HepG2 (cell line): ENCODE data around the gene GAS2L2. TPM values are rescaled to one million over a fixed set of nuclear protein-coding genes. Genes with fewer than 3 reads are reported as not detected.
A peak's percentile ranks its signal among the peaks of the same experiment; 100 is the strongest.

Source experiments
- ATF7-NPFF ChIP-seq: sonication (generic); formaldehyde crosslinking; IDR thresholded peaks from 2 replicates; pipeline ENCODE4 v1.8.1; 2023; ENCODE audit warnings: mild to moderate bottlenecking, low read depth, missing genetic modification reagents, moderate library complexity
- CEBPB ChIP-seq: IDR thresholded peaks from 2 replicates; pipeline ENCODE4 v1.6.1; 2011; ENCODE audit warnings: low read depth, low read length, improper control_type of control experiment, borderline replicate concordance
- HOXD1 ChIP-seq: sonication (generic); formaldehyde crosslinking; IDR thresholded peaks from 2 replicates; pipeline ENCODE4 v1.5.0; 2020; ENCODE audit warnings: missing genetic modification reagents
- IKZF1 ChIP-seq: fragments of 450-650 bp; IDR thresholded peaks from 2 replicates; pipeline ENCODE4 v1.7.1; 2016
- KAT8 ChIP-seq: IDR thresholded peaks from 2 replicates; pipeline ENCODE4 v1.6.1; 2016; ENCODE audit warnings: missing genetic modification reagents, missing compliant biosample characterization
- NFKB2 ChIP-seq: sonication (generic); formaldehyde crosslinking; IDR thresholded peaks from 2 replicates; pipeline ENCODE4 v1.4.0; 2020; ENCODE audit warnings: missing genetic modification reagents, borderline replicate concordance
- PHF5A ChIP-seq: IDR thresholded peaks from one replicate; pipeline ENCODE4 v1.6.1; 2018; ENCODE audit warnings: low read depth, missing genetic modification reagents; ENCODE audit not compliant: unreplicated experiment
- SETDB1 ChIP-seq: sonication (generic); formaldehyde crosslinking; IDR thresholded peaks from 2 replicates; pipeline ENCODE4 v1.5.1; 2020; ENCODE audit warnings: missing genetic modification reagents, mild to moderate bottlenecking, borderline replicate concordance
- ZBTB20 ChIP-seq: sonication (generic); formaldehyde crosslinking; IDR thresholded peaks from 2 replicates; pipeline ENCODE4 v1.8.1; 2023; ENCODE audit warnings: missing genetic modification reagents, low read depth, mild to moderate bottlenecking, borderline replicate concordance
- ZFY ChIP-seq: sonication (generic); formaldehyde crosslinking; IDR thresholded peaks from 2 replicates; pipeline ENCODE4 v1.4.0; 2020; ENCODE audit warnings: missing genetic modification reagents
- ZNF292 ChIP-seq: sonication (generic); formaldehyde crosslinking; IDR thresholded peaks from 2 replicates; pipeline ENCODE4 v1.8.1; 2022; ENCODE audit warnings: mild to moderate bottlenecking, low read depth, missing genetic modification reagents, borderline replicate concordance
- ZNF441 ChIP-seq: sonication (generic); formaldehyde crosslinking; IDR thresholded peaks from 2 replicates; pipeline ENCODE4 v1.7.0; 2021; ENCODE audit warnings: missing genetic modification reagents, borderline replicate concordance
- ZNF703 ChIP-seq: sonication (generic); formaldehyde crosslinking; IDR thresholded peaks from 2 replicates; pipeline ENCODE4 v1.5.1; 2020; ENCODE audit warnings: missing genetic modification reagents, mild to moderate bottlenecking, moderate library complexity, borderline replicate concordance
- ZNF891 ChIP-seq: sonication (generic); formaldehyde crosslinking; IDR thresholded peaks from 2 replicates; pipeline ENCODE4 v1.5.0; 2020; ENCODE audit warnings: mild to moderate bottlenecking, missing genetic modification reagents
- ZSCAN25 ChIP-seq: sonication (generic); formaldehyde crosslinking; IDR thresholded peaks from 2 replicates; pipeline ENCODE4 v1.8.0; 2022; ENCODE audit warnings: mild to moderate bottlenecking, missing genetic modification reagents
- polyA plus RNA-seq, 8 experiments: library from polyadenylated mRNA; depleted of rRNA in 3 of 8; stranded (reverse) in 7 of 8; unstranded in 1 of 8; fragments of >200 nt; fragmentation: Illumina TruSeq in 4 of 8; extraction: Trizol in 4 of 8; gene quantifications; 2 replicates each; pipeline versions ENCODE4 v1.2.1 to v1.2.3, GENCODE V29; 2011 to 2016; ENCODE audit warnings: low read depth in 4 of 8, missing spikeins in 1 of 8, mixed read lengths in 1 of 8; ENCODE audit not compliant: insufficient read depth in 1 of 8
- total RNA-seq, 5 experiments: library from RNA; depleted of rRNA; stranded (reverse); fragments of >200 nt; fragmentation: Illumina TruSeq; extraction: Trizol; gene quantifications; 2 replicates each; pipeline ENCODE4 v1.2.3, GENCODE V29; 2016; ENCODE audit warnings: low read depth in 1 of 5
- TF ChIP-seq, protein P1 (sequence below): sonication (generic); formaldehyde crosslinking; IDR thresholded peaks from 2 replicates; pipeline ENCODE4 v1.8.1; 2022; ENCODE audit warnings: low read depth, mild to moderate bottlenecking, missing genetic modification reagents
- TF ChIP-seq, protein P2 (sequence below): sonication (generic); formaldehyde crosslinking; IDR thresholded peaks from 2 replicates; pipeline ENCODE4 v1.9.0; 2021; ENCODE audit warnings: missing genetic modification reagents, borderline replicate concordance
- TF ChIP-seq, protein P3 (sequence below): conservative IDR thresholded peaks from 2 replicates; pipeline ENCODE4 v1.6.1; 2018; ENCODE audit warnings: missing genetic modification reagents
- TF ChIP-seq, protein P4 (sequence below): sonication (generic); formaldehyde crosslinking; IDR thresholded peaks from 2 replicates; pipeline ENCODE4 v1.8.0; 2022; ENCODE audit warnings: mild to moderate bottlenecking, missing genetic modification reagents; ENCODE audit not compliant: insufficient replicate concordance
- TF ChIP-seq, protein P5 (sequence below): sonication (generic); formaldehyde crosslinking; IDR thresholded peaks from 2 replicates; pipeline ENCODE4 v1.8.1; 2023; ENCODE audit warnings: mild to moderate bottlenecking, missing genetic modification reagents

The GAS2L2 gene
- total and polyA plus RNA-seq, 2 of the 13 experiments (the other 11 are each of a cell fraction or from before 2014, with no cell fraction given) = not detected

DNA sequence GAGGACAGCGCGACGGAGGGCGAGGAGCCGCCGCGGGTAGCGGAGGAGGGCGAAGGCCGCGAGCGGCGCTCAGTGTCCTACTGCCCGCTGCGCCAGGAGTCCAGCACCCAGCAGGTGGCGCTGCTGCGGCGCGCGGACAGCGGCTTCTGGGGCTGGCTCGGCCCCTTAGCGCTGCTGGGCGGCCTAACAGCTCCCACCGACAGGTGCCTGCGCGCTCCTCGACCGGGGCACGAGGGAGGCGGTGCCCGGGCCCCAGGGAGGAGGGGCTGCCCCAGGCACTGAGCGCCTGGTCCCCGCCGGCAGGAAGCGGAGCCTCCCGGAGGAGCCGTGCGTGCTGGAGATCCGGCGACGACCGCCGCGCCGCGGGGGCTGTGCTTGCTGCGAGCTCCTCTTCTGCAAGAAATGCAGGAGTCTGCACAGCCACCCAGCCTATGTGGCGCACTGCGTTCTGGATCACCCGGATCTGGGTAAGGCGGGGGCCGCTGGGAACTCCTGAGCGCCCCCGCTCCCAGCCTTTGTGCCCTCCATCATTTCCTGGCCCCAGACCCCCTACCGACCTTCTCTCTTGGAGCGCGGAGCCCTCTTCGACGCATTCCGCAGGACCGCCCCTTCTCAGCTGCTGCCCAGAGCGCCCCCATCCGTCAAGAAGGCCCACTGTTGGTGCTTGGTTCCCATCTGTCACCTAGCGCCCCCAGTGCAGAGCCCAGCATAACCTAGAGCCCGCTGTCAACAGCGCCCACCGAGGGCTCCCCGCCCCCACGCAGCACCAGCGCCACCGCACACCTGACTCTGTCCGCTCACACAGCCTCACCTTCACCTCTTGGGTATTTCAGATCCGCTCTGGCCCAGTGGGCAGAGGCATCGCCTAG lies 11.3 kb upstream of the GAS2L2 start (continued):
- TF ChIP-seq CEBPB (no peak), NFKB2 (CRISPR knock-in tag) (peak; percentile 85), ZNF703 (CRISPR knock-in tag) (no peak), SETDB1 (no peak), PHF5A (no peak), HOXD1 (CRISPR knock-in tag) (peak; percentile 77), ZFY (CRISPR knock-in tag) (peak; percentile 88), ZNF292 (CRISPR knock-in tag) (no peak), IKZF1 (no peak), KAT8 (CRISPR knock-in tag) (peak; percentile 38; the same call in 1 of the 2 replicates), ZBTB20 (CRISPR knock-in tag) (no peak), ZSCAN25 (CRISPR knock-in tag) (no peak), ZNF891 (peak; percentile 57; the same call in 1 of the 2 replicates), ZNF441 (CRISPR knock-in tag) (peak; percentile 62), ATF7-NPFF (CRISPR knock-in tag) (0 out of 2 replicates have a peak, but pooled peaks have one; percentile 41)
- TF ChIP-seq, protein P1, sequence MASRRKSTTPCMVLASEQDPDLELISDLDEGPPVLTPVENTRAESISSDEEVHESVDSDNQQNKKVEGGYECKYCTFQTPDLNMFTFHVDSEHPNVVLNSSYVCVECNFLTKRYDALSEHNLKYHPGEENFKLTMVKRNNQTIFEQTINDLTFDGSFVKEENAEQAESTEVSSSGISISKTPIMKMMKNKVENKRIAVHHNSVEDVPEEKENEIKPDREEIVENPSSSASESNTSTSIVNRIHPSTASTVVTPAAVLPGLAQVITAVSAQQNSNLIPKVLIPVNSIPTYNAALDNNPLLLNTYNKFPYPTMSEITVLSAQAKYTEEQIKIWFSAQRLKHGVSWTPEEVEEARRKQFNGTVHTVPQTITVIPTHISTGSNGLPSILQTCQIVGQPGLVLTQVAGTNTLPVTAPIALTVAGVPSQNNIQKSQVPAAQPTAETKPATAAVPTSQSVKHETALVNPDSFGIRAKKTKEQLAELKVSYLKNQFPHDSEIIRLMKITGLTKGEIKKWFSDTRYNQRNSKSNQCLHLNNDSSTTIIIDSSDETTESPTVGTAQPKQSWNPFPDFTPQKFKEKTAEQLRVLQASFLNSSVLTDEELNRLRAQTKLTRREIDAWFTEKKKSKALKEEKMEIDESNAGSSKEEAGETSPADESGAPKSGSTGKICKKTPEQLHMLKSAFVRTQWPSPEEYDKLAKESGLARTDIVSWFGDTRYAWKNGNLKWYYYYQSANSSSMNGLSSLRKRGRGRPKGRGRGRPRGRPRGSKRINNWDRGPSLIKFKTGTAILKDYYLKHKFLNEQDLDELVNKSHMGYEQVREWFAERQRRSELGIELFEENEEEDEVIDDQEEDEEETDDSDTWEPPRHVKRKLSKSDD (CRISPR knock-in tag) = peak; percentile 90; the same call in 1 of the 2 replicates
- TF ChIP-seq, protein P2, sequence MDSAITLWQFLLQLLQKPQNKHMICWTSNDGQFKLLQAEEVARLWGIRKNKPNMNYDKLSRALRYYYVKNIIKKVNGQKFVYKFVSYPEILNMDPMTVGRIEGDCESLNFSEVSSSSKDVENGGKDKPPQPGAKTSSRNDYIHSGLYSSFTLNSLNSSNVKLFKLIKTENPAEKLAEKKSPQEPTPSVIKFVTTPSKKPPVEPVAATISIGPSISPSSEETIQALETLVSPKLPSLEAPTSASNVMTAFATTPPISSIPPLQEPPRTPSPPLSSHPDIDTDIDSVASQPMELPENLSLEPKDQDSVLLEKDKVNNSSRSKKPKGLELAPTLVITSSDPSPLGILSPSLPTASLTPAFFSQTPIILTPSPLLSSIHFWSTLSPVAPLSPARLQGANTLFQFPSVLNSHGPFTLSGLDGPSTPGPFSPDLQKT (CRISPR knock-in tag) = 0 out of 2 replicates have a peak, but pooled peaks have one; percentile 26
- TF ChIP-seq, protein P3, sequence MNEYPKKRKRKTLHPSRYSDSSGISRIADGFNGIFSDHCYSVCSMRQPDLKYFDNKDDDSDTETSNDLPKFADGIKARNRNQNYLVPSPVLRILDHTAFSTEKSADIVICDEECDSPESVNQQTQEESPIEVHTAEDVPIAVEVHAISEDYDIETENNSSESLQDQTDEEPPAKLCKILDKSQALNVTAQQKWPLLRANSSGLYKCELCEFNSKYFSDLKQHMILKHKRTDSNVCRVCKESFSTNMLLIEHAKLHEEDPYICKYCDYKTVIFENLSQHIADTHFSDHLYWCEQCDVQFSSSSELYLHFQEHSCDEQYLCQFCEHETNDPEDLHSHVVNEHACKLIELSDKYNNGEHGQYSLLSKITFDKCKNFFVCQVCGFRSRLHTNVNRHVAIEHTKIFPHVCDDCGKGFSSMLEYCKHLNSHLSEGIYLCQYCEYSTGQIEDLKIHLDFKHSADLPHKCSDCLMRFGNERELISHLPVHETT (CRISPR knock-in tag) = no peak
- TF ChIP-seq, protein P4, sequence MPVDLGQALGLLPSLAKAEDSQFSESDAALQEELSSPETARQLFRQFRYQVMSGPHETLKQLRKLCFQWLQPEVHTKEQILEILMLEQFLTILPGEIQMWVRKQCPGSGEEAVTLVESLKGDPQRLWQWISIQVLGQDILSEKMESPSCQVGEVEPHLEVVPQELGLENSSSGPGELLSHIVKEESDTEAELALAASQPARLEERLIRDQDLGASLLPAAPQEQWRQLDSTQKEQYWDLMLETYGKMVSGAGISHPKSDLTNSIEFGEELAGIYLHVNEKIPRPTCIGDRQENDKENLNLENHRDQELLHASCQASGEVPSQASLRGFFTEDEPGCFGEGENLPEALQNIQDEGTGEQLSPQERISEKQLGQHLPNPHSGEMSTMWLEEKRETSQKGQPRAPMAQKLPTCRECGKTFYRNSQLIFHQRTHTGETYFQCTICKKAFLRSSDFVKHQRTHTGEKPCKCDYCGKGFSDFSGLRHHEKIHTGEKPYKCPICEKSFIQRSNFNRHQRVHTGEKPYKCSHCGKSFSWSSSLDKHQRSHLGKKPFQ = peak; percentile 88
- TF ChIP-seq, protein P5, sequence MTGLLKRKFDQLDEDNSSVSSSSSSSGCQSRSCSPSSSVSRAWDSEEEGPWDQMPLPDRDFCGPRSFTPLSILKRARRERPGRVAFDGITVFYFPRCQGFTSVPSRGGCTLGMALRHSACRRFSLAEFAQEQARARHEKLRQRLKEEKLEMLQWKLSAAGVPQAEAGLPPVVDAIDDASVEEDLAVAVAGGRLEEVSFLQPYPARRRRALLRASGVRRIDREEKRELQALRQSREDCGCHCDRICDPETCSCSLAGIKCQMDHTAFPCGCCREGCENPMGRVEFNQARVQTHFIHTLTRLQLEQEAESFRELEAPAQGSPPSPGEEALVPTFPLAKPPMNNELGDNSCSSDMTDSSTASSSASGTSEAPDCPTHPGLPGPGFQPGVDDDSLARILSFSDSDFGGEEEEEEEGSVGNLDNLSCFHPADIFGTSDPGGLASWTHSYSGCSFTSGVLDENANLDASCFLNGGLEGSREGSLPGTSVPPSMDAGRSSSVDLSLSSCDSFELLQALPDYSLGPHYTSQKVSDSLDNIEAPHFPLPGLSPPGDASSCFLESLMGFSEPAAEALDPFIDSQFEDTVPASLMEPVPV (CRISPR knock-in tag) = peak; percentile 71; the same call in 1 of the 2 replicates
